HG02642 (cell line): ENCODE results near the gene EDEM1.
"Not testable (repeated sequence)": the region's sequence is repeated elsewhere in the genome, so short reads cannot be mapped to it uniquely, and the experiment has no call there.

Source experiments
- ATAC-seq: cut with Tn5 transposase; IDR thresholded peaks from one replicate; pipeline ENCODE4 v1.9.1; 2021; ENCODE audit warnings: mild to moderate bottlenecking; ENCODE audit not compliant: unreplicated experiment, poor library complexity

EDEM1 gene

GRCh38 chr3:5187156-5187919 lies at the start of gene EDEM1:
EDEM1 (plus strand) TSS chr3:5187707; CDS start chr3:5187806, 99 bp downstream.
- peak; percentile 86 for ATAC-seq

DNA sequence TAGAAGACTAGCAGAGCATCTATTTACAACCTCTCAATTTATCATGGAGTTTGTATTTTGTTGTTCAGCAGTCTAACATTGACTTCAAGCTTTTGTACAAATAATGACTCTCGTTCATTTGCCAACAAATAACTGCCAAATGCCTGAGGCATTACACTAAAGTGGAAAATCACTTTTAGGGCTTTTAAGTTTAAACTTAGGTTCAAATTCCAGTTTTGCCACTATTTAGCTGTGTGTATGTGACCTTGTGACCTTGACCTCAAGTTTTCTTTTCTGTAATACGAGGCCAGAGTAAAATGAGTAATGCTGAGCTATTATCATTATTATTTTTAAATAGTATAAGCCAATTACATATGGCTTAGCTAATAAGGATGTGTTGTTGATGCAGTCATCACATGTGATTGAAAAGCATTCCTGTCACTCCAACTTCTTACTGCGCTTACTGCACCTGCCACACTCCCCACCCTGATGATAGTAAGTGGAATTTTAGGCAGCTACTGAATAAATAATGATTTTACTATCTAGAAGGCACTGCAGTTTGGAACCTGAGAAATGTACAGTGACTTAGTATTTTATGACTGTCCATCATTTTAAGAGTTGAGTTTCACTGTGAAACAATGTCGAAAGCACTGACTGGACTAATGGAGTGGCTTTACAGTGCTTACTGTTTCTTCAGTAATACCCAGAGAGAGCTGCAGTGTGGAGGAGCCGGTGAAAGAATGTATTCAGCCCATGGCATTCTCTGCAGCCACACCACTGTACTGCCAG lies 49.1 kb upstream of the EDEM1 start:
- no peak for ATAC-seq

DNA sequence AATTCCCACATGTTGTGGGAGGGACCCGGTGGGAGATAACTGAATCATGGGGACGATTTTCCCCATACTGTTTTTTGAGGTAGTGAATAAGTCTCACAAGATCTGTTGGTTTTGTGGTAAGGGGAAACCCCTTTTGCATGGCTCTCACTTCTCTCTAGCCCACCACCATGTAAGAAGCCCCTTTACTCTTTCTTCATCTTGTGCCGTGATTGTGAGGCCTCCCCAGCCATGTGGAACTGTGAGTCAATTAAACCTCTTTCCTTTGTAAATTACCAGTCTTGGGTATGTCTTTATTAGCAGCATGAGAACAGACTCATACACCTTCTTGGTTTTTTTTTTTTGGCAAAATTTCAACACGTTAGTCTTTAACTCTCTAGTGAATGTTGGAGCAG lies 47.3 kb upstream of the EDEM1 start:
- peak; percentile 46 for ATAC-seq

DNA sequence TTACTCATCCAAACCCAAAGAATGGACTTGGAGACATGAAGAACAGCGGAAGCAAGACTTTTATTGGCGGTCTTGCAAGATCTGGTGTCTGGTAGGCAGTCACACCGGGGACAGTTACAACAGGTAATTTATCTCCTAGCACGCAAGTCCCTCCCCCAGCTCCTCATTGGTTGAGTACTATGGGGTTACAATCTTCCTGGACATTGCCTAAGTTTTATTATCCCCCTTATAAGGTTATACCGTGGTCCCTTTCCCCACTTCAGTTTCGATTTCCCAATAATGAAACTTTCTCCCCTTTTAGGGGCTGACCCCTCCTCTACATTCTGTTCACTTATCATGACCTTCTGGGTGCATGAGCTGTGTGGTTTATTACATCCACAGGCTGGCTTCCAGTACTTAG lies 46.7 kb upstream of the EDEM1 start:
- no peak for ATAC-seq

- ATAC-seq: no peak
Measured at GRCh38 chr3:5141760-5142159, 45.7 kb upstream of the EDEM1 start.

- ATAC-seq: no peak
Measured at GRCh38 chr3:5143464-5143863, 44.0 kb upstream of the EDEM1 start.

DNA sequence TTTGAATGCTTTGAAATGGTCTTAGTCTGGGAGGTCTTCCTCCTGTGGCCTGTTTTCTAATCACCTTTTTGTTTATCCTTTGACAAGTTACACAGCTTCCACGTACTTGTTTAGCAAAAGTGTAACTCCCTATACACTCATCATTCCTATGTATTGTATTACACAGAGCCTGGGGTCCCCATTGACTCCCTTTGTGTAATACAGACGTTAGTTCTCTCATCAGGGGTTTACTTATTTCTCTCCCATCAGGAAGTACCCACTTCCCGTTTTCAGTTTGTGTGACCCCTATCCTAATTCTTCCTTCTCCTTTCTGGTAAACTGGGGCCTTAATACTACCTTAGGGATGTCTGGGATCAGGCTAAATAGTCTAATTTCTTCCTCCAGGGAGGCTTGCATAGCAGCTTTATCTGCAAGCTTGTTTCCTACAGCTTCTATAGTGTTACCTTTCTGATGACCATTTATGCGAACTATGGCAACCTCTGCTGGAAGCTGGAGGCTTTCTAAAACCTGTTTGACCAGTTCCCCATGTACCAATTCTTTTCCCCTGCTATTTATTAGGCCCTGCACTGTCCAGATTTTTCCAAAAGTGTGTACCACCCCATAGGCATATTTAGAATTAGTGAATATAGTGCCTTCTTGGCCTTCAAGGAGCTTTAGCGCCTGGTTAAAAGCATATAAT lies 43.1 kb upstream of the EDEM1 start:
- no peak for ATAC-seq

DNA sequence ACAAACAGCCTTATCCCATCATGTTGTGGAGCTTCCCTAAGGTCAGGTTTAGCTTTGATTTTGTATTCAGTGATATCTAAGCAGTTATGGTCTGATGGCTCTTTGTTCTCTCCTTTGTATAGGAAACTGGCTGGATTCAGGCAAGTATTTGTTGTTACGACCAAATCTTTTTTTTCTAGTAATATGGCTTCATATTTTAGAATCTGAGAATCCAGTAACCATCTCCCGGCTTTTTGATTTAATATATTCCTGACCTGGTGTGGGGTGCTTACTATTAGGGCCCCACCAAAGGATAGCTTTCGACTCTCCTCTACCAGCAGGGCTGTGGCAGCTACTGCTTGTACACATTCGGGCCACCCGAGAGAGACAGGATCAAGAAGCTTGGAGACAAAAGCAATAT lies 42.4 kb upstream of the EDEM1 start:
- no peak for ATAC-seq

DNA sequence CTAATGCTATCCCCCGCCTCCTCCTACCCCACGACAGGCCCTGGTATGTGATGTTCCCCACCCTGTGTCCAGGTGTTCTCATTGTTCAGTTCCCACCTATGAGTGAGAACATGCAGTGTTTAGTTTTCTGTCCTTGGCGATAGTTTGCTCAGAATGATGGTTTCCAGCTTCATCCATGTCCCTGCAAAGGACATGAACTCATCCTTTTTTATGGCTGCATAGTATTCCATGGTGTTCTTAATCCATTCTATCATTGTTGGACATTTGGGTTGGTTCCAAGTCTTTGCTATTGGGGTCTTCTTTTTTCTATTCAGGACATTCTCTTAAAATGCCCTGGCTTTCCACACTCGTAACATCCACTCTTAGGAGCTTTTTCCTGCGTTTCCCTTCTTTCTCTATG lies 40.4 kb upstream of the EDEM1 start:
- not testable (repeated sequence) for ATAC-seq

DNA sequence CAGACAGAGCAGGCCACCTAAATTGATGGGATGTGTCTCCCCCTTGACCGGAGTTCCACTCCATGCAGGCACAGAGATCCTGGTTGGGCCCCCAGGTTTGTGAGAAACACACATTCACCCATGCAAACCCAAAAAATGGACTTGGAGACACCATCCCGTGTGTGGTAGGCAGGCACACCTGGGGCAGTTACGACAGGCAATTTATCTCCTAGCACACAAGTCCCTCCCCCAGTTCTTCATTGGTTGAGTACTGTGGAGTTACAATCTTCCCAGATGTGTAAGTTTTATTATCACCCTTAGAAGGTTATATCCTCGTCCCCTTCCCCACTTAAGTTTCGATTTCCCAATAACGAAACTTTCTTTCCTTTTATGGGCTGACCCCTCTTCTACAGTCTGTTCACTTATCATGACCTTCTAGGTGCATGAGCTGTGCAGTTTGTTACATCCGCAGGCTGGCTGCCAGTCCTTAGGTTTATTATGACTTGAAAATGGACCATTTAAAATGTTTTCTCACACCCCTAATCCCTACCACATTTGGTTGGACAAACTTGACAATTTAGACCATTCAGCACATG lies 38.1 kb upstream of the EDEM1 start:
- ATAC-seq: no peak

GRCh38 chr3:5151586-5151985 lies 35.9 kb upstream of the EDEM1 start:
- peak; percentile 49 for ATAC-seq

DNA sequence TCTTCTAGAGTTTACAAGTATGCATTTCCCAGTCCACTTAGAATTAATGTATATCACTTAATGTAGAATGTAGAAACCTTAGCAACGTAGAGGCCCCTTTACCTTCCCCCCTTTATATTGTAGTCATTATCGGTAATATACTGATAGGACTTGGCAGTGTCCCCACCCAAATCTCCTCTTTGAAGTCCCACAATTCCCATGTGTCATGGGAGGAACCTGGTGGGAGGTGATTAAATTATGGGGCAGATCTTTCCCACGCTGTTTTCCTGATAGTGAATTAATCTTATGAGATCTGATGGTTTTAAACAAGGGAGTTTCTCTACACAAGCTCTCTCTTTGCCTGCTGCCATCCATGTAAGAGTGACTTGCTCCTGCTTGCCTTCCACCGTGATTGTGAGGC lies 34.4 kb upstream of the EDEM1 start:
- ATAC-seq: no peak

- no peak for ATAC-seq
Measured at GRCh38 chr3:5155241-5155640, 32.3 kb upstream of the EDEM1 start.

- ATAC-seq: no peak
Measured at GRCh38 chr3:5160321-5160720, 27.2 kb upstream of the EDEM1 start.

DNA sequence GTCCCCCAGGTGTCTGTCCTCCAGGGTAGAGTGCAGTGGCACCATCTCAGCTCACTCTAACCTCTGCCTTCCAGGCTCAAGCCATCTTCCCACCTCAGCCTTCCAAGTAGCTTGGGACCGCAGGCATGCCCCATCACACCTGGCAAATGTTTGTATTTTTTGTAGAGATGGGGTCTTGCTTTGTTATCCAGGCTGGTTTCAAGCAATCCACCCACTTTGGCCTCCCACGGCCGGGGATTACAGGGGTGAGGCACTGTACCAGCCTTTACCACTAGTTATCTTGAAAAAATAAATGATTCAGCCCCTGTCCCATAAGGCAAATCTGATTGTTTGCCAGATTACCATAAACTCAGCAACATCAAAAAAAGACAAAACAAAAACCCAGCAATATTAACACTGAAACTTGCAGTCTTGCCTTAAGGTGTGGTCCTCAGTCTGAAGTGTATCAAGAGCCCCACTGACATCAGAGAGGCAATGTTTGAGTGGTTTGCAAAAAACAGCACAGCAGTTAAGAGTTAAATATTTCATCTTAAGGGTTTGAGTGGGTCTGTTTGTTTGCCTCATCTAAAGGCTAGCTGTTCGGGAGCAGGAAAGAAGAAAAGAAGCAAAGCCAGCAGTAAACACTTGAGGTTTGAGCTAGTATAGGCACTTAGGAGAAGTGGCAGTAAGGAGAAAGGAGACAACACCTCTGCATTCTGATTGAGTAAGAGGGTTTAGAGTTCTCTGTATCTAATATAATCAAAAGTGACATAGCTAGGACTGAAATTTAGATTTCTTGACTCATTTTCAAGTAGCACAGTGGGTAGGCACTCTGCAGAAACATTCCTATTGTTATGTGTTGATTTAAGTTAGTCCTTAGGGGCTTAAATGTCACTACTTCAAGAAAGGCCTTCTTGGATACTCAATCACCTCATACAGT lies 26.3 kb upstream of the EDEM1 start:
- ATAC-seq: no peak

DNA sequence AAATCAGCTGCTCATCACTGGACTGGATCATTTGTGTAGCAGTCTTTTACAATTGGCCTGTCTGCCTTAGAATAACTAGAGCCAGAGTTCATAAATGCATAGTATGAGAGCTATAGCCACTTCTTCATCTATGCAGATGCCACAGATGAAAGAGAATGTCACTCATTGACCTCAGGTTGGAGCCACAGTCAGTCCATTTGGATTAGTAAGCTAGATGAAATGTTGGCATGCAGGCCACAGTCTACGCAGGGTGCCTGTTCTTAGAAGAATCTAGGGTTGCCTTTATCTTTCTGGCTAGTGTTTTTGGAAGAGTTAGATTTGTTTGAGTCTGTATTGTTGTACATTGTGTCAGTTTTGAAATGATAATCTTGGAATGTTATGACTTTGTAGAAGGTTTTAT lies 25.4 kb upstream of the EDEM1 start:
- no peak for ATAC-seq

GRCh38 chr3:5165698-5166097 lies 21.8 kb upstream of the EDEM1 start:
- ATAC-seq: no peak

- no peak for ATAC-seq
Measured at GRCh38 chr3:5166846-5167245, 20.7 kb upstream of the EDEM1 start.

GRCh38 chr3:5168110-5168509 lies 19.4 kb upstream of the EDEM1 start:
- ATAC-seq: no peak

GRCh38 chr3:5169807-5170206 lies 17.7 kb upstream of the EDEM1 start:
- ATAC-seq: no peak
